K562 (cell line): ENCODE results near the gene TCIRG1. TPM values are rescaled to one million over a fixed set of nuclear protein-coding genes. Genes with fewer than 3 reads are reported as not detected.

Source experiments
- BCOR ChIP-seq: fragments of 450-650 bp; IDR thresholded peaks from 2 replicates; pipeline ENCODE4 v1.6.1; 2016
- FOXJ3 ChIP-seq: sonication (generic); formaldehyde crosslinking; IDR thresholded peaks from 2 replicates; pipeline ENCODE4 v1.4.0; 2020; ENCODE audit warnings: mild to moderate bottlenecking, missing genetic modification reagents
- HNRNPLL ChIP-seq: fragments of 200-400 bp; formaldehyde crosslinking; IDR thresholded peaks from 2 replicates; pipeline ENCODE4 v1.6.1; 2017; ENCODE audit warnings: low read length, low read depth, mild to moderate bottlenecking; ENCODE audit not compliant: poor library complexity, severe bottlenecking
- JUND ChIP-seq, 2 experiments: IDR thresholded peaks; 2 replicates in 1 of 2; 3 replicates in 1 of 2; pipeline ENCODE4 v1.6.1; 2011; ENCODE audit warnings: borderline replicate concordance in 2 of 2, low read depth in 2 of 2, low read length in 2 of 2, improper control_type of control experiment in 1 of 2, missing biosample characterization in 1 of 2, missing genetic modification characterization in 1 of 2, missing genetic modification reagents in 1 of 2
- MECOM ChIP-seq: fragments of 250-450 bp; sonication (Bioruptor Pico); IDR thresholded peaks from 2 replicates; pipeline ENCODE4 v1.8.0; 2022; ENCODE audit warnings: inconsistent platforms
- NR2C2 ChIP-seq, 2 experiments: fragments of 200-800 bp in 1 of 2; sonication (Bioruptor generic) in 1 of 2; sonication (generic) in 1 of 2; formaldehyde crosslinking in 1 of 2; IDR thresholded peaks; 2 replicates each; pipeline versions ENCODE4 v1.6.1 to v1.8.0; 2016 to 2022; ENCODE audit warnings: mild to moderate bottlenecking in 1 of 2, missing compliant biosample characterization in 1 of 2, missing genetic modification characterization in 1 of 2, missing genetic modification reagents in 1 of 2
- RBM25 ChIP-seq: fragments of 200-400 bp; formaldehyde crosslinking; IDR thresholded peaks from 2 replicates; pipeline ENCODE4 v1.6.1; 2018; ENCODE audit warnings: low read length, low read depth, moderate library complexity; ENCODE audit not compliant: severe bottlenecking
- TAL1 ChIP-seq: fragments of 450-650 bp; IDR thresholded peaks from 2 replicates; pipeline ENCODE4 v1.6.1; 2016; ENCODE audit warnings: mild to moderate bottlenecking
- ZNF174 ChIP-seq: fragments of 250-450 bp; sonication (Bioruptor Pico); IDR thresholded peaks from 2 replicates; pipeline ENCODE4 v1.4.0; 2020; ENCODE audit warnings: mild to moderate bottlenecking
- ZNF589 ChIP-seq: fragments of 200-800 bp; sonication (Bioruptor generic); IDR thresholded peaks from 2 replicates; pipeline ENCODE4 v1.6.1; 2016; ENCODE audit warnings: low read depth, missing genetic modification characterization, missing compliant biosample characterization
- ZNF695 ChIP-seq: fragments of 450-650 bp; formaldehyde crosslinking; IDR thresholded peaks from 2 replicates; pipeline ENCODE4 v1.4.0; 2020; ENCODE audit warnings: mild to moderate bottlenecking, moderate library complexity
- ZNF696 ChIP-seq: fragments of 250-450 bp; sonication (Bioruptor Pico); conservative IDR thresholded peaks from 2 replicates; pipeline ENCODE4 v1.4.0; 2020; ENCODE audit warnings: mild to moderate bottlenecking, moderate library complexity
- polyA plus RNA-seq, 8 experiments: library from polyadenylated mRNA; depleted of rRNA in 4 of 8; stranded (reverse) in 5 of 8; unstranded in 3 of 8; fragments of >200 nt; fragmentation: Nextera tagmentation in 2 of 8; fragmentation: Illumina TruSeq in 1 of 8; extraction: Ambion mirVana in 2 of 8; extraction: Trizol in 1 of 8; gene quantifications; 2 replicates each; pipeline versions ENCODE4 v1.2.1 to v1.2.3, GENCODE V29; 2011 to 2014; ENCODE audit warnings: inconsistent platforms in 1 of 8, missing spikeins in 1 of 8
- total RNA-seq, 7 experiments: library from RNA; depleted of rRNA in 6 of 7; stranded (reverse); fragments of >200 nt in 6 of 7; fragmentation: Illumina TruSeq in 2 of 7; extraction: Trizol in 2 of 7; gene quantifications; 2 replicates each; pipeline versions ENCODE4 v1.2.1 to v1.2.3, GENCODE V29; 2011 to 2021; ENCODE audit warnings: low replicate concordance in 1 of 7
- TF ChIP-seq, protein P1 (sequence below): fragments of 250-450 bp; sonication (Bioruptor Pico); IDR thresholded peaks from 2 replicates; pipeline ENCODE4 v1.8.0; 2021; ENCODE audit warnings: mild to moderate bottlenecking, moderate library complexity
- TF ChIP-seq, protein P2 (sequence below): fragments of 450-650 bp; IDR thresholded peaks from 2 replicates; pipeline ENCODE4 v1.6.1; 2016; ENCODE audit warnings: low read depth
- TF ChIP-seq, protein P3 (sequence below): fragments of 250-450 bp; sonication (Bioruptor Pico); IDR thresholded peaks from 2 replicates; pipeline ENCODE4 v1.5.0; 2020; ENCODE audit warnings: mild to moderate bottlenecking, borderline replicate concordance

TCIRG1 gene
- total and polyA plus RNA-seq, 9 of the 15 experiments (the other 6 are each of a cell fraction or from before 2014, with no cell fraction given), result 0.49 to 143 (median 24.4) TPM

DNA sequence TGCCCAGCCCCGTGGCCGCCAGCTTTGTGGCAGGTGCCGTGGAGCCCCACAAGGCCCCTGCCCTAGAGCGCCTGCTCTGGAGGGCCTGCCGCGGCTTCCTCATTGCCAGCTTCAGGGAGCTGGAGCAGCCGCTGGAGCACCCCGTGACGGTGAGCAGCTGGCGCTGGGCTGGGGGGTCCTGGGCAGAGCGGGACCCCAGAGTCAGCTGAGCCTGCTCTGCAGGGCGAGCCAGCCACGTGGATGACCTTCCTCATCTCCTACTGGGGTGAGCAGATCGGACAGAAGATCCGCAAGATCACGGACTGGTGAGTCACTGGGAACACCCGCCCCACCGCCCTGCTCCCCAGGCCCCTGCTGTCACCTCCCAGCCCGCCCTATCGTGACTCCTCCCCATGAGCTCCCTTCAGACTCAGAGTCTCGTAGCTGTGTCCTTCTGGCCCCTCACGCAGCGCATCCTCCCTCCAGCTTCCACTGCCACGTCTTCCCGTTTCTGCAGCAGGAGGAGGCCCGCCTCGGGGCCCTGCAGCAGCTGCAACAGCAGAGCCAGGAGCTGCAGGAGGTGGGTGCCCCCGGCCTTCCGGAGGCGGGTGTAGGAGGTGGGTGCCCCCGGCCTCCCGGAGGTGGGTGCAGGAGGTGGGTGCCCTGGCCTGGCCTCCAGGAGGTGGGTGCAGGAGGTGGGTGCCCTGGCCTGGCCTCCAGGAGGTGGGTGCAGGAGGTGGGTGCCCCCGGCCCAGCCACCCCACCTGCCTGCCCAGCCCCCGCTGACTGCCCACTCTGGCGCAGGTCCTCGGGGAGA, 4.7 kb downstream of the TCIRG1 start (continued):
- TF ChIP-seq ZNF589, result no peak; the same call in 1 of the 2 replicates
- no peak for TF ChIP-seq ZNF696 (CRISPR knock-in tag)
- TF ChIP-seq, protein P1, sequence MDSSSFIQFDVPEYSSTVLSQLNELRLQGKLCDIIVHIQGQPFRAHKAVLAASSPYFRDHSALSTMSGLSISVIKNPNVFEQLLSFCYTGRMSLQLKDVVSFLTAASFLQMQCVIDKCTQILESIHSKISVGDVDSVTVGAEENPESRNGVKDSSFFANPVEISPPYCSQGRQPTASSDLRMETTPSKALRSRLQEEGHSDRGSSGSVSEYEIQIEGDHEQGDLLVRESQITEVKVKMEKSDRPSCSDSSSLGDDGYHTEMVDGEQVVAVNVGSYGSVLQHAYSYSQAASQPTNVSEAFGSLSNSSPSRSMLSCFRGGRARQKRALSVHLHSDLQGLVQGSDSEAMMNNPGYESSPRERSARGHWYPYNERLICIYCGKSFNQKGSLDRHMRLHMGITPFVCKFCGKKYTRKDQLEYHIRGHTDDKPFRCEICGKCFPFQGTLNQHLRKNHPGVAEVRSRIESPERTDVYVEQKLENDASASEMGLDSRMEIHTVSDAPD, result no peak
- TF ChIP-seq, protein P2, sequence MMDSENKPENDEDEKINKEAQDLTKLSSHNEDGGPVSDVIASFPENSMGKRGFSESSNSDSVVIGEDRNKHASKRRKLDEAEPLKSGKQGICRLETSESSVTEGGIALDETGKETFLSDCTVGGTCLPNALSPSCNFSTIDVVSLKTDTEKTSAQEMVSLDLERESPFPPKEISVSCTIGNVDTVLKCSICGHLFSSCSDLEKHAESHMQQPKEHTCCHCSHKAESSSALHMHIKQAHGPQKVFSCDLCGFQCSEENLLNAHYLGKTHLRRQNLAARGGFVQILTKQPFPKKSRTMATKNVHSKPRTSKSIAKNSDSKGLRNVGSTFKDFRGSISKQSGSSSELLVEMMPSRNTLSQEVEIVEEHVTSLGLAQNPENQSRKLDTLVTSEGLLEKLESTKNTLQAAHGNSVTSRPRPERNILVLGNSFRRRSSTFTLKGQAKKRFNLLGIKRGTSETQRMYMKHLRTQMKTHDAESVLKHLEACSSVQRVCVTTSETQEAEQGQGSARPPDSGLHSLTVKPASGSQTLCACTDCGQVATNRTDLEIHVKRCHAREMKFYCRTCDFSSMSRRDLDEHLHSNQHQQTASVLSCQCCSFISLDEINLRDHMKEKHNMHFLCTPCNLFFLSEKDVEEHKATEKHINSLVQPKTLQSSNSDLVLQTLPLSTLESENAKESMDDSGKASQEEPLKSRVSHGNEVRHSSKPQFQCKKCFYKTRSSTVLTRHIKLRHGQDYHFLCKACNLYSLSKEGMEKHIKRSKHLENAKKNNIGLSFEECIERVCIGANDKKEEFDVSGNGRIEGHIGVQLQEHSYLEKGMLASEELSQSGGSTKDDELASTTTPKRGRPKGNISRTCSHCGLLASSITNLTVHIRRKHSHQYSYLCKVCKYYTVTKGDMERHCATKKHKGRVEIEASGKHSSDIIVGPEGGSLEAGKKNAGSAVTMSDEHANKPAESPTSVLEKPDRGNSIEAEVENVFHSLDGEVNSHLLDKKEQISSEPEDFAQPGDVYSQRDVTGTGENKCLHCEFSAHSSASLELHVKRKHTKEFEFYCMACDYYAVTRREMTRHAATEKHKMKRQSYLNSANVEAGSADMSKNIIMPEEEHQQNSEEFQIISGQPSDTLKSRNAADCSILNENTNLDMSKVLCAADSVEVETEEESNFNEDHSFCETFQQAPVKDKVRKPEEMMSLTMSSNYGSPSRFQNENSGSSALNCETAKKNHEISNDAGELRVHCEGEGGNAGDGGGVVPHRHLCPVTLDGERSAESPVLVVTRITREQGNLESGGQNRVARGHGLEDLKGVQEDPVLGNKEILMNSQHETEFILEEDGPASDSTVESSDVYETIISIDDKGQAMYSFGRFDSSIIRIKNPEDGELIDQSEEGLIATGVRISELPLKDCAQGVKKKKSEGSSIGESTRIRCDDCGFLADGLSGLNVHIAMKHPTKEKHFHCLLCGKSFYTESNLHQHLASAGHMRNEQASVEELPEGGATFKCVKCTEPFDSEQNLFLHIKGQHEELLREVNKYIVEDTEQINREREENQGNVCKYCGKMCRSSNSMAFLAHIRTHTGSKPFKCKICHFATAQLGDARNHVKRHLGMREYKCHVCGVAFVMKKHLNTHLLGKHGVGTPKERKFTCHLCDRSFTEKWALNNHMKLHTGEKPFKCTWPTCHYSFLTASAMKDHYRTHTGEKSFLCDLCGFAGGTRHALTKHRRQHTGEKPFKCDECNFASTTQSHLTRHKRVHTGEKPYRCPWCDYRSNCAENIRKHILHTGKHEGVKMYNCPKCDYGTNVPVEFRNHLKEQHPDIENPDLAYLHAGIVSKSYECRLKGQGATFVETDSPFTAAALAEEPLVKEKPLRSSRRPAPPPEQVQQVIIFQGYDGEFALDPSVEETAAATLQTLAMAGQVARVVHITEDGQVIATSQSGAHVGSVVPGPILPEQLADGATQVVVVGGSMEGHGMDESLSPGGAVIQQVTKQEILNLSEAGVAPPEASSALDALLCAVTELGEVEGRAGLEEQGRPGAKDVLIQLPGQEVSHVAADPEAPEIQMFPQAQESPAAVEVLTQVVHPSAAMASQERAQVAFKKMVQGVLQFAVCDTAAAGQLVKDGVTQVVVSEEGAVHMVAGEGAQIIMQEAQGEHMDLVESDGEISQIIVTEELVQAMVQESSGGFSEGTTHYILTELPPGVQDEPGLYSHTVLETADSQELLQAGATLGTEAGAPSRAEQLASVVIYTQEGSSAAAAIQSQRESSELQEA, result no peak
- TF ChIP-seq MECOM (CRISPR knock-in tag), result no peak
- TF ChIP-seq NR2C2 (CRISPR knock-in tag; IDR thresholded peaks at IDR 0.05), result peak; percentile 79
- TF ChIP-seq NR2C2 (tag; IDR thresholded peaks at IDR 0.05), result peak; percentile 78
- TF ChIP-seq, protein P3, sequence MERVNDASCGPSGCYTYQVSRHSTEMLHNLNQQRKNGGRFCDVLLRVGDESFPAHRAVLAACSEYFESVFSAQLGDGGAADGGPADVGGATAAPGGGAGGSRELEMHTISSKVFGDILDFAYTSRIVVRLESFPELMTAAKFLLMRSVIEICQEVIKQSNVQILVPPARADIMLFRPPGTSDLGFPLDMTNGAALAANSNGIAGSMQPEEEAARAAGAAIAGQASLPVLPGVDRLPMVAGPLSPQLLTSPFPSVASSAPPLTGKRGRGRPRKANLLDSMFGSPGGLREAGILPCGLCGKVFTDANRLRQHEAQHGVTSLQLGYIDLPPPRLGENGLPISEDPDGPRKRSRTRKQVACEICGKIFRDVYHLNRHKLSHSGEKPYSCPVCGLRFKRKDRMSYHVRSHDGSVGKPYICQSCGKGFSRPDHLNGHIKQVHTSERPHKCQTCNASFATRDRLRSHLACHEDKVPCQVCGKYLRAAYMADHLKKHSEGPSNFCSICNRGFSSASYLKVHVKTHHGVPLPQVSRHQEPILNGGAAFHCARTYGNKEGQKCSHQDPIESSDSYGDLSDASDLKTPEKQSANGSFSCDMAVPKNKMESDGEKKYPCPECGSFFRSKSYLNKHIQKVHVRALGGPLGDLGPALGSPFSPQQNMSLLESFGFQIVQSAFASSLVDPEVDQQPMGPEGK (CRISPR knock-in tag), result no peak
- TF ChIP-seq ZNF695 (CRISPR knock-in tag), result no peak
- TF ChIP-seq BCOR, result no peak
- TF ChIP-seq RBM25, result no peak
- TF ChIP-seq HNRNPLL, result no peak
- no peak for TF ChIP-seq TAL1
- TF ChIP-seq JUND (IDR thresholded peaks at IDR 0.05; ENCODE audit: borderline replicate concordance, low read depth, low read length), result peak; percentile 98
- TF ChIP-seq JUND (tag; IDR thresholded peaks at IDR 0.05; ENCODE audit: borderline replicate concordance, low read depth, low read length), result peak; percentile 95
- TF ChIP-seq ZNF174 (CRISPR knock-in tag), result no peak
- no peak for TF ChIP-seq FOXJ3
